Measurements from ENCODE around the gene MPPED2. TPM values are rescaled to one million over a fixed set of nuclear protein-coding genes. Genes with fewer than 3 reads are reported as not detected.

Gene MPPED2
- total RNA-seq, 4 donors from 2014 or later = 1.1 to 2.0 (median 1.9) TPM; not detected in 1

- 64% methylated on average over 5 of the region's 5 CpGs for WGBS
- no peaks in the 10 kb centered on the region for H3K36me3 ChIP-seq
- no peak for TF ChIP-seq EP300 (IDR thresholded peaks at IDR 0.05)
- TF ChIP-seq POLR2AphosphoS5 (IDR thresholded peaks at IDR 0.05) = no peak
- no peak for TF ChIP-seq CTCF (IDR thresholded peaks at IDR 0.05)
- TF ChIP-seq POLR2A (IDR thresholded peaks at IDR 0.05) = no peak
- no peak overlapping the region for H3K27ac ChIP-seq
- no peak for DNase-seq (ENCODE audit: low spot score in 2 of 2)
- no peaks in the 10 kb centered on the region for H3K4me1 ChIP-seq
- no peaks in the 10 kb centered on the region for H3K9me3 ChIP-seq
- H3K4me3 ChIP-seq = no peak overlapping the region
- H3K27me3 ChIP-seq = no peaks in the 10 kb centered on the region
These were observed 159.4 kb downstream of the MPPED2 start for GRCh38 chr11:30426781-30427180.

- H3K36me3 ChIP-seq = no peaks in the 10 kb centered on the region
- no peak for DNase-seq (ENCODE audit: low spot score in 2 of 2)
- no peak overlapping the region for H3K27ac ChIP-seq
- no peaks in the 10 kb centered on the region for H3K9me3 ChIP-seq
- TF ChIP-seq POLR2A (IDR thresholded peaks at IDR 0.05) = no peak
- no peak for TF ChIP-seq POLR2AphosphoS5 (IDR thresholded peaks at IDR 0.05)
- no peak for TF ChIP-seq EP300 (IDR thresholded peaks at IDR 0.05)
- TF ChIP-seq CTCF (IDR thresholded peaks at IDR 0.05) = no peak
- WGBS = 67% methylated on average over 4 of the region's 4 CpGs
- no peaks in the 10 kb centered on the region for H3K4me1 ChIP-seq
- H3K27me3 ChIP-seq = no peaks in the 10 kb centered on the region
- H3K4me3 ChIP-seq = no peak overlapping the region
These were observed 161.3 kb downstream of the MPPED2 start for GRCh38 chr11:30424844-30425243.

- no peaks in the 10 kb centered on the region for H3K9me3 ChIP-seq
- no peaks in the 10 kb centered on the region for H3K36me3 ChIP-seq
- DNase-seq (ENCODE audit: low spot score in 2 of 2) = no peak
- H3K4me3 ChIP-seq = no peak overlapping the region
- no peak overlapping the region for H3K27ac ChIP-seq
- no peaks in the 10 kb centered on the region for H3K27me3 ChIP-seq
- 67% methylated on average over 10 of the region's 10 CpGs for WGBS
- no peaks in the 10 kb centered on the region for H3K4me1 ChIP-seq
- TF ChIP-seq CTCF (IDR thresholded peaks at IDR 0.05) = no peak
- no peak for TF ChIP-seq POLR2AphosphoS5 (IDR thresholded peaks at IDR 0.05)
- no peak for TF ChIP-seq POLR2A (IDR thresholded peaks at IDR 0.05)
- TF ChIP-seq EP300 (IDR thresholded peaks at IDR 0.05) = no peak
These were observed 161.8 kb downstream of the MPPED2 start for GRCh38 chr11:30424321-30424720.

GRCh38 chr11:30423886-30424285, 162.3 kb downstream of the MPPED2 start:
- H3K27ac ChIP-seq = no peak overlapping the region
- 82% methylated on average over 6 of the region's 6 CpGs for WGBS
- H3K4me3 ChIP-seq = no peak overlapping the region
- H3K27me3 ChIP-seq = no peaks in the 10 kb centered on the region
- DNase-seq (ENCODE audit: low spot score in 2 of 2) = no peak
- no peaks in the 10 kb centered on the region for H3K36me3 ChIP-seq
- H3K9me3 ChIP-seq = no peaks in the 10 kb centered on the region
- TF ChIP-seq POLR2A (IDR thresholded peaks at IDR 0.05) (no peak), POLR2AphosphoS5 (IDR thresholded peaks at IDR 0.05) (no peak), EP300 (IDR thresholded peaks at IDR 0.05) (no peak), CTCF (IDR thresholded peaks at IDR 0.05) (no peak)
- no peaks in the 10 kb centered on the region for H3K4me1 ChIP-seq

- Histone ChIP-seq H3K27ac (no peak overlapping the region), H3K36me3 (no peaks in the 10 kb centered on the region), H3K9me3 (no peaks in the 10 kb centered on the region), H3K27me3 (no peaks in the 10 kb centered on the region), H3K4me1 (no peaks in the 10 kb centered on the region), H3K4me3 (no peak overlapping the region)
- WGBS = 57% methylated on average over 4 of the region's 5 CpGs
- TF ChIP-seq CTCF (IDR thresholded peaks at IDR 0.05) = no peak
- no peak for TF ChIP-seq POLR2AphosphoS5 (IDR thresholded peaks at IDR 0.05)
- no peak for DNase-seq (ENCODE audit: low spot score in 2 of 2)
These were observed 162.9 kb downstream of the MPPED2 start for GRCh38 chr11:30423279-30423648.
